K562 (cell line): ENCODE data around the gene LRRC75A. TPM values are rescaled to one million over a fixed set of nuclear protein-coding genes. Genes with fewer than 3 reads are reported as not detected.

Experiments
- ATAC-seq: fragments of 200-7000 bp; cut with Tn5 transposase; 3 replicates; pipeline ENCODE4 v1.9.1; 2020; ENCODE audit warnings: moderate library complexity
- BruUV-seq: library from RNA; stranded (reverse); fragments of 400-500 nt; replicated peaks from 2 replicates; lab custom pipeline; 2021; lab: Mats Ljungman, UMichigan
- CTCF ChIA-PET: fragments of 300-600 bp; formaldehyde crosslinking; extraction: SDS; loops from one replicate; lab custom pipeline; 2021; ENCODE audit warnings: low intra/inter-chr PET ratio; lab: Yijun Ruan, JAX
- POLR2A ChIA-PET: fragments of 300-600, 350-650 bp; sonication (Branson Sonifier 250); formaldehyde crosslinking; extraction: SDS; loops from one replicate; lab custom pipeline; 2021; ENCODE audit warnings: antibody characterized with exemption, inconsistent platforms; lab: Yijun Ruan, JAX
- DNase-seq, 4 experiments: peaks; one replicate each; pipeline versions ENCODE4 v3.0.0 to v3.0.0-alpha.2; 2011 to 2018; ENCODE audit warnings: low spot score in 3 of 4, mixed read lengths in 3 of 4; ENCODE audit errors: extremely low read depth in 1 of 4
- FAIRE-seq: peaks from 2 replicates; lab custom pipeline; 2011; peaks lifted over from hg19 to GRCh38; lab: Jason Lieb, UNC
- H2AFZ ChIP-seq: 2 replicates; pipeline ENCODE4 v1.6.0; 2011; ENCODE audit warnings: low read depth, low read length, control low read depth, inconsistent platforms
- H3K27ac ChIP-seq: fragments of 200-600 bp; 3 replicates; pipeline ENCODE4 v1.8.0; 2011; ENCODE audit warnings: low read depth, mild to moderate bottlenecking, control low read depth, inconsistent platforms, low read length, moderate library complexity, mixed read lengths; ENCODE audit errors: extremely low read depth
- H3K27me3 ChIP-seq, 2 experiments: fragments of 300-600 bp in 1 of 2; 2 replicates in 1 of 2; 3 replicates in 1 of 2; pipeline versions ENCODE4 v1.6.0 to v1.8.0; 2011; ENCODE audit warnings: inconsistent platforms in 2 of 2, low read length in 2 of 2, mild to moderate bottlenecking in 1 of 2, mixed read lengths in 1 of 2, moderate library complexity in 1 of 2; ENCODE audit not compliant: control insufficient read depth in 2 of 2, insufficient read depth in 2 of 2
- H3K36me3 ChIP-seq: fragments of 300-600 bp; 3 replicates; pipeline ENCODE4 v1.8.0; 2011; ENCODE audit warnings: mild to moderate bottlenecking, low read length, inconsistent platforms; ENCODE audit not compliant: control insufficient read depth, insufficient read depth
- H3K4me1 ChIP-seq, 2 experiments: fragments of 200-600 bp in 1 of 2; replicated peaks in 1 of 2; 2 replicates in 1 of 2; 3 replicates in 1 of 2; pipeline versions ENCODE4 v1.5.1 to v1.8.0; 2011; ENCODE audit warnings: inconsistent platforms in 2 of 2, low read length in 2 of 2, mild to moderate bottlenecking in 1 of 2, mixed read lengths in 1 of 2, moderate library complexity in 1 of 2; ENCODE audit not compliant: control insufficient read depth in 2 of 2, insufficient read depth in 2 of 2
- H3K4me2 ChIP-seq: 2 replicates; pipeline ENCODE4 v1.6.1; 2011; ENCODE audit warnings: low read length, control low read depth, inconsistent platforms, mixed read lengths; ENCODE audit not compliant: insufficient read depth
- H3K4me3 ChIP-seq: fragments of 200-600 bp; sonication (generic), shearing (Covaris generic); 2 replicates; pipeline ENCODE4 v1.5.1; 2016; ENCODE audit warnings: control low read depth, inconsistent platforms
- H3K79me2 ChIP-seq: fragments of 200-600 bp; 3 replicates; pipeline ENCODE4 v1.8.0; 2011; ENCODE audit warnings: low read length, inconsistent platforms; ENCODE audit not compliant: control insufficient read depth, insufficient read depth
- H3K9ac ChIP-seq, 2 experiments: 2 replicates each; pipeline versions ENCODE4 v1.6.0 to v1.6.1; 2011; ENCODE audit warnings: low read depth in 2 of 2, low read length in 2 of 2, control low read depth in 1 of 2, inconsistent platforms in 1 of 2, mild to moderate bottlenecking in 1 of 2, mixed read lengths in 1 of 2; ENCODE audit not compliant: insufficient read depth in 1 of 2
- H3K9me1 ChIP-seq: one replicate; pipeline ENCODE4 v1.6.0; 2011; ENCODE audit warnings: inconsistent platforms, mild to moderate bottlenecking, low read length, moderate library complexity; ENCODE audit not compliant: control insufficient read depth, insufficient read depth
- H3K9me3 ChIP-seq: replicated peaks from 2 replicates; pipeline ENCODE4 v1.5.1; 2011; ENCODE audit warnings: low read depth, low read length, inconsistent platforms; ENCODE audit not compliant: control insufficient read depth, insufficient read depth
- H4K20me1 ChIP-seq: replicated peaks from 2 replicates; pipeline ENCODE4 v1.6.1; 2011; ENCODE audit warnings: low read length, inconsistent platforms, mixed read lengths; ENCODE audit not compliant: control insufficient read depth, insufficient read depth
- HDAC1 ChIP-seq, 2 experiments: fragments of 450-650 bp; IDR thresholded peaks; 2 replicates each; pipeline ENCODE4 v1.6.1; 2016 to 2017; ENCODE audit warnings: inconsistent platforms in 1 of 2, mild to moderate bottlenecking in 1 of 2, moderate library complexity in 1 of 2
- MTA1 ChIP-seq: fragments of 450-650 bp; IDR thresholded peaks from 2 replicates; pipeline ENCODE4 v1.6.1; 2017; ENCODE audit warnings: borderline replicate concordance
- NCOR1 ChIP-seq: fragments of 450-650 bp; IDR thresholded peaks from 2 replicates; pipeline ENCODE4 v1.6.1; 2016; ENCODE audit warnings: mild to moderate bottlenecking, moderate library complexity
- PCBP1 ChIP-seq: fragments of 200-400 bp; formaldehyde crosslinking; IDR thresholded peaks from 2 replicates; pipeline ENCODE4 v1.6.1; 2018; ENCODE audit warnings: mild to moderate bottlenecking, low read depth, low read length; ENCODE audit not compliant: poor library complexity, severe bottlenecking
- RBFOX2 ChIP-seq: fragments of 200-400 bp; formaldehyde crosslinking; IDR thresholded peaks from 2 replicates; pipeline ENCODE4 v1.6.1; 2017; ENCODE audit warnings: low read depth, mild to moderate bottlenecking, low read length, moderate library complexity
- RNF2 ChIP-seq: sonication (generic); IDR thresholded peaks from 2 replicates; pipeline ENCODE4 v1.6.1; 2016
- SETDB1 ChIP-seq: IDR thresholded peaks from one replicate; pipeline ENCODE4 v1.6.1; 2012; ENCODE audit warnings: low read length, control low read depth, inconsistent platforms
- TAF7 ChIP-seq: fragments of 450-650 bp; IDR thresholded peaks from 2 replicates; pipeline ENCODE4 v1.6.1; 2016; ENCODE audit warnings: missing genetic modification characterization, missing compliant biosample characterization
- XRCC3 ChIP-seq: fragments of 450-650 bp; IDR thresholded peaks from 2 replicates; pipeline ENCODE4 v1.6.1; 2017; ENCODE audit warnings: mild to moderate bottlenecking, moderate library complexity
- ZNF146 ChIP-seq: IDR thresholded peaks from one replicate; pipeline ENCODE4 v1.6.1; 2018; ENCODE audit warnings: missing compliant biosample characterization; ENCODE audit not compliant: unreplicated experiment
- ZNF551 ChIP-seq: fragments of 250-450 bp; sonication (Bioruptor Pico); IDR thresholded peaks from 2 replicates; pipeline ENCODE4 v1.5.0; 2021; ENCODE audit warnings: mild to moderate bottlenecking, moderate library complexity
- ZNF57 ChIP-seq: fragments of 450-650 bp; formaldehyde crosslinking; IDR thresholded peaks from 2 replicates; pipeline ENCODE4 v1.4.0; 2020; ENCODE audit warnings: mild to moderate bottlenecking, moderate library complexity
- ZNF76 ChIP-seq: fragments of 250-450 bp; sonication (Bioruptor Pico); IDR thresholded peaks from 2 replicates; pipeline ENCODE4 v1.4.0; 2020; ENCODE audit warnings: mild to moderate bottlenecking, moderate library complexity, borderline replicate concordance
- WGBS: fragments of 100-300 bp; shearing (Covaris generic); methylation state at CpG from one replicate; pipeline ENCODE4 v1.1.6; 2016; ENCODE audit warnings: low coverage, mixed read lengths; ENCODE audit not compliant: insufficient coverage; ENCODE audit errors: missing lambda C conversion rate; 5-methylcytosine and 5-hydroxymethylcytosine counted together
- in situ Hi-C: fragments of 300-500 bp; cut with MboI; formaldehyde crosslinking; loops from 4 replicates; pipeline ENCODE4 v1.15.0; 2018; ENCODE audit warnings: inconsistent platforms, mixed read lengths
- intact Hi-C: fragments of 100-400 bp; cut with micrococcal nuclease; formaldehyde crosslinking; loops from 2 replicates; pipeline ENCODE4 v1.14.2; 2022
- polyA plus RNA-seq, 8 experiments: library from polyadenylated mRNA; depleted of rRNA in 4 of 8; stranded (reverse) in 5 of 8; unstranded in 3 of 8; fragments of >200 nt; fragmentation: Nextera tagmentation in 2 of 8; fragmentation: Illumina TruSeq in 1 of 8; extraction: Ambion mirVana in 2 of 8; extraction: Trizol in 1 of 8; gene quantifications; 2 replicates each; pipeline versions ENCODE4 v1.2.1 to v1.2.3, GENCODE V29; 2011 to 2014; ENCODE audit warnings: inconsistent platforms in 1 of 8, missing spikeins in 1 of 8
- total RNA-seq, 7 experiments: library from RNA; depleted of rRNA in 6 of 7; stranded (reverse); fragments of >200 nt in 6 of 7; fragmentation: Illumina TruSeq in 2 of 7; extraction: Trizol in 2 of 7; gene quantifications; 2 replicates each; pipeline versions ENCODE4 v1.2.1 to v1.2.3, GENCODE V29; 2011 to 2021; ENCODE audit warnings: low replicate concordance in 1 of 7
- TF ChIP-seq, protein P1 (sequence below): fragments of 250-450 bp; sonication (Bioruptor Pico); IDR thresholded peaks from 2 replicates; pipeline ENCODE4 v1.5.1; 2021; ENCODE audit warnings: mild to moderate bottlenecking

The LRRC75A gene
- total and polyA plus RNA-seq, 9 of the 15 experiments (the other 6 are each of a cell fraction or from before 2014, with no cell fraction given), result 0.04 to 0.34 (median 0.08) TPM; not detected in 5

GRCh38 chr17:16507918-16508533 lies 16.0 kb upstream of the LRRC75A start:
- CTCF ChIA-PET, result no interaction called here
- no peaks in the 10 kb centered on the region for H3K9me3 ChIP-seq
- no peak overlapping the region for H3K9ac ChIP-seq
- TF ChIP-seq ZNF551 (CRISPR knock-in tag), result no peak
- TF ChIP-seq MTA1, result no peak
- TF ChIP-seq TAF7 (tag), result no peak
- no peak for TF ChIP-seq ZNF76
- TF ChIP-seq SETDB1, result no peak
- no peak for TF ChIP-seq RNF2
- TF ChIP-seq ZNF146 (CRISPR knock-in tag), result no peak
- no peak for TF ChIP-seq RBFOX2
- no peak for TF ChIP-seq NCOR1
- TF ChIP-seq XRCC3, result no peak
- TF ChIP-seq, protein P1, sequence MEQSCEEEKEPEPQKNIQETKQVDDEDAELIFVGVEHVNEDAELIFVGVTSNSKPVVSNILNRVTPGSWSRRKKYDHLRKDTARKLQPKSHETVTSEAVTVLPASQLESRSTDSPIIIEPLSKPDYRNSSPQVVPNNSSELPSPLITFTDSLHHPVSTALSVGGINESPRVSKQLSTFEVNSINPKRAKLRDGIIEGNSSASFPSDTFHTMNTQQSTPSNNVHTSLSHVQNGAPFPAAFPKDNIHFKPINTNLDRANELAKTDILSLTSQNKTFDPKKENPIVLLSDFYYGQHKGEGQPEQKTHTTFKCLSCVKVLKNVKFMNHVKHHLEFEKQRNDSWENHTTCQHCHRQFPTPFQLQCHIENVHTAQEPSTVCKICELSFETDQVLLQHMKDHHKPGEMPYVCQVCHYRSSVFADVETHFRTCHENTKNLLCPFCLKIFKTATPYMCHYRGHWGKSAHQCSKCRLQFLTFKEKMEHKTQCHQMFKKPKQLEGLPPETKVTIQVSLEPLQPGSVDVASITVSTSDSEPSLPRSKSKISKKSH (CRISPR knock-in tag), result no peak
- TF ChIP-seq HDAC1 (IDR thresholded peaks at IDR 0.05), result no peak
- no peak for TF ChIP-seq PCBP1
- TF ChIP-seq ZNF57, result no peak
- no peak overlapping the region for H3K27ac ChIP-seq
- DNase-seq (no peak), ATAC-seq (no peak), FAIRE-seq (no peak)
- no peak overlapping the region for H3K4me2 ChIP-seq
- in situ Hi-C loops, result no loop called here
- H3K79me2 ChIP-seq, result no peaks in the 10 kb centered on the region
- no peaks in the 10 kb centered on the region for H3K4me1 ChIP-seq
- intact Hi-C loops, result no loop called here
- no peaks in the 10 kb centered on the region for H4K20me1 ChIP-seq
- no peak overlapping the region for H2AFZ ChIP-seq
- no peaks in the 10 kb centered on the region for H3K9me1 ChIP-seq
- 3% methylated on average over 8 of the region's 8 CpGs for WGBS
- POLR2A ChIA-PET, result no interaction called here
- no TSS peak for BruUV-seq
- H3K27me3 ChIP-seq, result peaks cover 3 to 34% of the 10 kb centered on the region in 2 experiments; a peak in 4 of 5 replicates
- H3K4me3 ChIP-seq, result no peak overlapping the region
- no peaks in the 10 kb centered on the region for H3K36me3 ChIP-seq
